A549 (cell line): ENCODE results near the gene TACC2.

ENCODE experiments used
- POLR2A ChIP-seq: IDR thresholded peaks from 2 replicates; pipeline ENCODE4 v1.6.1; 2012; ENCODE audit warnings: mild to moderate bottlenecking, low read length
- ZSCAN20 ChIP-seq: fragments of 250-450 bp; sonication (Bioruptor Pico); IDR thresholded peaks from 2 replicates; pipeline ENCODE4 v1.8.0; 2022; ENCODE audit warnings: mild to moderate bottlenecking, moderate library complexity
- TF ChIP-seq, protein P1 (sequence below): fragments of 150-350 bp; IDR thresholded peaks from 2 replicates; pipeline ENCODE4 v1.6.1; 2014; ENCODE audit warnings: low read depth, mild to moderate bottlenecking, low read length
- TF ChIP-seq, protein P2 (sequence below): fragments of >200 bp; sonication (Bioruptor Twin); formaldehyde crosslinking; IDR thresholded peaks from 3 replicates; pipeline ENCODE4 v1.5.1; 2016

DNA sequence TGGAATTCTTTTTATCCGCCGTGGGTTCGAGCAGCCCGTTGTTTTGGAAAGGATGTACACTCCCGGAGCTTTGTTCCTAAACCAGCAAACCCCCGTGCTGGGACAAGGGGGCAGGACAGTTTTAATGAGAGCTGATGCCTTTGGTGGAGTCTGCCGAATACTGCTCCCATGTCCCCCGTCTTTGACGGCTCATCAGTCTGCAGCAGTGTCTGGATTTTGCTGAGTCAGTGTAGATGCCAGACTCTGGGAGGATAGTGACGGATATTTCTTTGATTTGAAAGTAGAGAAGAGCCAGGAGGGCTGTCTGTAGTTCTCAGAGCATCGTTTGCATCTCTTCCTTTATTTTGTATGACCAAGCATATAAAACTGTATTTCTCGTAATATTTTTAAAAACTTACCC lies 207.3 kb downstream of the TACC2 start:
- TF ChIP-seq, protein P1, sequence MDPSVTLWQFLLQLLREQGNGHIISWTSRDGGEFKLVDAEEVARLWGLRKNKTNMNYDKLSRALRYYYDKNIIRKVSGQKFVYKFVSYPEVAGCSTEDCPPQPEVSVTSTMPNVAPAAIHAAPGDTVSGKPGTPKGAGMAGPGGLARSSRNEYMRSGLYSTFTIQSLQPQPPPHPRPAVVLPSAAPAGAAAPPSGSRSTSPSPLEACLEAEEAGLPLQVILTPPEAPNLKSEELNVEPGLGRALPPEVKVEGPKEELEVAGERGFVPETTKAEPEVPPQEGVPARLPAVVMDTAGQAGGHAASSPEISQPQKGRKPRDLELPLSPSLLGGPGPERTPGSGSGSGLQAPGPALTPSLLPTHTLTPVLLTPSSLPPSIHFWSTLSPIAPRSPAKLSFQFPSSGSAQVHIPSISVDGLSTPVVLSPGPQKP, result no peak
- TF ChIP-seq POLR2A, result no peak
- TF ChIP-seq, protein P2, sequence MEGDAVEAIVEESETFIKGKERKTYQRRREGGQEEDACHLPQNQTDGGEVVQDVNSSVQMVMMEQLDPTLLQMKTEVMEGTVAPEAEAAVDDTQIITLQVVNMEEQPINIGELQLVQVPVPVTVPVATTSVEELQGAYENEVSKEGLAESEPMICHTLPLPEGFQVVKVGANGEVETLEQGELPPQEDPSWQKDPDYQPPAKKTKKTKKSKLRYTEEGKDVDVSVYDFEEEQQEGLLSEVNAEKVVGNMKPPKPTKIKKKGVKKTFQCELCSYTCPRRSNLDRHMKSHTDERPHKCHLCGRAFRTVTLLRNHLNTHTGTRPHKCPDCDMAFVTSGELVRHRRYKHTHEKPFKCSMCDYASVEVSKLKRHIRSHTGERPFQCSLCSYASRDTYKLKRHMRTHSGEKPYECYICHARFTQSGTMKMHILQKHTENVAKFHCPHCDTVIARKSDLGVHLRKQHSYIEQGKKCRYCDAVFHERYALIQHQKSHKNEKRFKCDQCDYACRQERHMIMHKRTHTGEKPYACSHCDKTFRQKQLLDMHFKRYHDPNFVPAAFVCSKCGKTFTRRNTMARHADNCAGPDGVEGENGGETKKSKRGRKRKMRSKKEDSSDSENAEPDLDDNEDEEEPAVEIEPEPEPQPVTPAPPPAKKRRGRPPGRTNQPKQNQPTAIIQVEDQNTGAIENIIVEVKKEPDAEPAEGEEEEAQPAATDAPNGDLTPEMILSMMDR, result no peak
- no peak for TF ChIP-seq ZSCAN20 (CRISPR knock-in tag)
